Posterior cingulate gyrus (tissue), 11 donors: ENCODE results near the gene ADRA2B.

Experiments used
- DNase-seq, 10 donors: peaks; one replicate each; pipeline versions ENCODE4 v3.0.0 to v3.0.0-alpha.2; 2020 to 2021; ENCODE audit warnings: mixed read lengths in 3 of 10
- intact Hi-C: fragments of 100-400 bp; cut with DNase I; formaldehyde crosslinking; loops from one replicate; pipeline ENCODE4 v1.15.1; 2023

The ADRA2B gene

GRCh38 chr2:96109931-96110511 is 6.3 kb downstream of the ADRA2B start:
- peak in 4 of 10 donors; percentile 3 to 78 (median 45) for DNase-seq
- intact Hi-C loops: loop anchor here (10.0 kb wide), 2 partner anchors 85 to 115 kb away; partner anchors contain the start of gene ANKRD36C

DNA sequence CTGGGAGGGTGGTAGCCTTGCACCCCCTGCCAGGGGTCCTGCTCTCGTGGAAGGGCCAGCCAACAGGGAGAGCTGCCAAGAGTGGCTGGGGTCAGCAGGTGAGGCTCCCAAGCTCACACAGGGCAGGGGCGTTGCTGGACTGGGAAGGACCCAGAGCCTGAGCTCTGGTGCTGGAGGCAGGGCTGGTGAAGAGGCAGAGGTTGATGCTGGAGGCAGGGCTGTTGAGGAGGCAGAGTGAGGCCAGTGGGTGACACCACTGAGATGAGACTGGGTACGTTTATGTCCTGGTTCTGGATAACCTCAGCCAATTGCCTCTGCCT is 7.0 kb downstream of the ADRA2B start:
- peak in 1 of 10 donors; percentile 24 for DNase-seq
- intact Hi-C loops: no loop called here

DNA sequence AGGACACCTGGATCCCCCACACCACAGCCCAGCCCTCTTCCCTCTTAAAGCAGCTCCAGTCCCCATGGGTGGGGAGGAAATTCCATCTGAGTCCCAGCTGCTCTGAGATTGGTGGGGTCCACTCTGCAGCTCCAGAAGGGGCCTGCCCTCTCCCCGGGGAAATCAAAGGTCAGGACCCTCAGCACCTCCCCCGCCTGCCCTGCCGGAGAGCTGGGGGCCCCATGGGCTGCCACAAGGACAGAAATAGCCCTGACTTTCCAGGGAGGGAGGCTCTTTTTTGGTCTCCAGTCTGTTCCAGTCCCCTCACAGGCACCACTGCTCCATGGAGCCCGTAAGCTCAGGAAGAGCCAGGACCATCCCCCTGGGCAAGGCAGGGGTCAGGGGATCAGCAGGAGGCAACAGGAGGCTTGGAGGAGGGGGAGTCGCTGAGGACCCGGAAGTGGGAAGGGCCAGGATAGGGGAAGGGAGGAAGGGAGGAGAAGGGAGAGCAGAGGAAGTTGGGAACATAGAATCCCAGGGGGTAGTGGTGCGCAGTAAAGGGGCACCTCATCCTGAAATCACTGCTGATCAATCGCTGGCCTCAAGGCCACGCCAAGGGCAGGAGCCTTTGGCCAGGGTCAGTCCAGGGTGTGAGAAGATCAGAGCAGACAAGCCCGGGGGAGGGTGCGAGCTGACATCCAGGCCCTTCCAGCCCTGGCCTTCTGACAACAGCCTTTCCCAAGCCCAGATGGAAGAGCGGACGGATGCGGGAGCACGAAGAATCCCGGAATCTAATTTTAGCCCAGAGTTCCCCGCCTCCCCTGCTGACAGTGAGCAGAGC is 7.6 kb downstream of the ADRA2B start:
- peak in 4 of 10 donors; percentile 4 to 75 (median 62) for DNase-seq
- intact Hi-C loops: no loop called here

DNA sequence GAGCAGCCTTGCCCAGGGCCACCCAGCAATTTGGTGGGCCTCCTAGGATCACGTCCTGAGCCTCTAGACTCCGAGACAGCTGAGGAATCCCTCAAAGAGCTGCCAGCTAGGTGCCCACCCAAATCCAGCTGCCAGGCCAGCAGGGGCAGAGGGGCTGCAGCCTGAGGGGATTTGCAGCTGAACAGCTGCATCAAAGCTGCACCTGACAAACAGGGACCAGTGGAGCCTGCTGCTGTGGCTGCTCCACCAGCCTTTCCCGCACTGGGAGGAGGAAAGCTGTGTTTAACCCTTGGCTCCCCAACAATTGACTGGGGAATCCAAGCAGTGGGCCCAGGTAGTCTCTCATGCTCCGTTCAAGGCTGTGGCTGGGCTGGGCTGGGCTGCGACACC is 8.2 kb downstream of the ADRA2B start:
- intact Hi-C loops: no loop called here

DNA sequence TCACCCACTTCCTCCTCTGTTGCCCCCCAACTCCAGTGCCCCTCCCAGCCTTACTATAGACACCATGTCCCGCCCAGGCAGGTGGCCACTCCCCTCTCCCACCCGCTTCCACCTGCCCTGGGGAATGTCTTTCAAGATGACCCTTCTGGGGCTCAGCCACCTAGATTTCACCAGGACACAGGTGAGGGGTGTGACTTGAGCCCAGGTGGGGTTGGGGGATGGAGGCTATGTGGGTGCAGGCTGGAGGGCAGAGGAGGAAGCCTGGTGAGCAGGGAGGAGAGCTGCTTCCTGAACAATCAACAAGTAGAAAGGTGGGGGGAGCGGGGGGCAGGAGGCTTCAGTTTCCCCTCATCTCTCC is 8.7 kb downstream of the ADRA2B start:
- intact Hi-C loops: no loop called here
- DNase-seq: peak in 2 of 10 donors; percentile 3 to 43

More for the DNA sequence above, 8.2 kb downstream of the ADRA2B start:
- DNase-seq: peak in 4 of 10 donors; percentile 4 to 73 (median 31)

DNA sequence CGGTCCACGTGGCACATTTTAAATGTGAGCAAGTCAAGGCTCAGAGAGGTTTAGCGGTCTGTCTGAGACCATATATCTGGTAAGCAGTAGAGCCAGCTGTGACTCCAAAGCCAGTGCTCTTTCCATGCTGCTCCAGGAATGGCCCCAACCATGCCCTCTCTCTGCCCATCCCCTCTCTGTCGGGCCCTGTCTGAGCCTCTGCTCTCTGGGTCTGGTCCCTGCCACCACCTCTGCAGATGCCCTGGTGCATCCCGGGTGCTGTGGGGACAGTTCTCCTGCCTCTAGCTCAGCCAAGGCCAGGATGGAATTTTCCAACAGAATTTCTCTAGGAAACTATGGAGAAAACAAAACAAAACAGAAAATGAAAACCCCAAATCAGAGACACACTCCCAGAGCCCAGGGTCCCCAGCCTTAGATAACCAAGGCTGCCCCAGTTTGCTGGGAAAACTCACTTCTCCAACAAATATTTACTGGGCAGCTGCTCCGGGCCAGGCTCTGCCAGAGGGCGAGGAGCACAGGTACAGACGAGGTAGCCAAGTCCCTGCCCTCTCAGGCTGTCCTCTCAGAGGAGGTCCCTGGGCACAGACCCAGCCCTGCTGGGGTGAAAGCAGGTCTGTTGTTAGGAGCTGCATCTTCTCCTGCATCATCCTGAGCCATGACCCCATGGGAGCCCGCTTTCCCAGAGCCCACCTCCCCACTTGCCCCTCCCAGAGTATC is 9.2 kb downstream of the ADRA2B start:
- DNase-seq: peak in 4 of 10 donors; percentile 5 to 63 (median 45)
- intact Hi-C loops: no loop called here

DNA sequence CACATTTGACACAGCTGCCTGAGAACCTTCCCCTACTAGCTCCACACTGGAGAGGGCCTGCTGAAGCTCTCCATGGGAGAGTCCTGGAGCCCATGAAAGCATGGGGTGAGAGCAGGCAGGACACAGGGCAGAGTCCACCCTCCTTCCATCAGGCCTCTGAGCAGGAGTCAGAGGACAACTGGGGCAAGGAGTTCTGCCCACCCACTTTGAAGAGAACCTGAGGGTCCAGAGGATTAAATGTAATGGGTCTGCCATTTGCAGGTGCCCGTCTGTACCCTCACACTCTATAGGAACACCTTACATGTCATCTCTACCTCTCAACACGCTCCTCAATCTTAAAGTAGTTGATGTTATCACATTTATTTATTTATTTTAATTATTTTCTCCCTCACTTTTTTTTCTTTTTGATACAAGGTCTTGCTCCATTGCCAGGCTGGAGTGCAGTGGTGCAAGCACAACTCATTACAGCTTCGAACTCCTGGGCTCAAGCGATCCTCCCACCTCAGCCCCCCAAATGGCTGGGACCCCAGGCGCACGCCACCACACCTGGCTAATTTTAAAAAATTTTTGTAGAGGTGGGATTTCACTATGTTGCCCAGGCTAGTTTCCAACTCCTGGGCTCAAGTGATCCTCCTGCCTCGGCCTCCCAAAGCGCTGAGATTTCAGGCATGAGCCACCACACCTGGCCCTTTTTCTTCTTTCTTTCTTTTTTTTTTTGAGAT is 10.2 kb downstream of the ADRA2B start:
- intact Hi-C loops: no loop called here
- DNase-seq: peak in 4 of 10 donors; percentile 5 to 66 (median 14)

DNA sequence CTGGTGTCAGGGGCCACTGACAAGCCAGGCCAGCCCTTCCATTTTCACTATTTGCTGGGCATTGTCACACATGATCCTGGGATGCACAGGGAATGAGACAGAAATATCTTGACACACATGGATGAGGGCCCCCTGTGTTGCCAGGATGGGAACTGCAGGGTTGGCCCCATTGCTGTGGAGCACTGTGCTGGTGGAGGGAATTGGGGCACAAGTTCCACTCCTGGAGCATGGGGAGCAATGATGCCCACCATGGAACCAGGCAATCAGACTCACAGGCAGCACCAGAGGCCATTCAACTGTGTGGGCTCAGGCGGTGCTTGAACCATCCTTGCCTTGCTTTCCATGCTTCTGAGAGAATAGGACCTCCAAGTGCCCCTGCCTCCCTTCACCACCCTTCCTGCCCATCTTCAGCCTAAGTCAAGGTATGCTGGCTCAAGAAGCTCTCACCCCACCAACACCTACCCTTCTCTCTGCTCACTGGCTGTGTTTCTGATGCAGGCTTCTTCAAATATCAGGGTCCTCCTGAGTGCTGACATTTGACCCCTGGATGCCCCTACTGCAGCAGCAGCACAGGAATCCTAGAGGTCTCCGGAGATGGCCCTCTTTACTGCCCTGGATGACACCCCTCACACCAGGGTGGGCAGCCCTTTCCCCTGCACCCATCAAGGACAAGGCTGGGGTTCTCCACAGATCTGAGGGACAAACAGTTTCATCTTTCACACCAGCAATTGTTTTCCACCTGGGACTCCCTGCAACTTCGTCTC is 11.0 kb downstream of the ADRA2B start:
- intact Hi-C loops: no loop called here
- peak in 3 of 10 donors; percentile 13 to 42 (median 30) for DNase-seq

DNA sequence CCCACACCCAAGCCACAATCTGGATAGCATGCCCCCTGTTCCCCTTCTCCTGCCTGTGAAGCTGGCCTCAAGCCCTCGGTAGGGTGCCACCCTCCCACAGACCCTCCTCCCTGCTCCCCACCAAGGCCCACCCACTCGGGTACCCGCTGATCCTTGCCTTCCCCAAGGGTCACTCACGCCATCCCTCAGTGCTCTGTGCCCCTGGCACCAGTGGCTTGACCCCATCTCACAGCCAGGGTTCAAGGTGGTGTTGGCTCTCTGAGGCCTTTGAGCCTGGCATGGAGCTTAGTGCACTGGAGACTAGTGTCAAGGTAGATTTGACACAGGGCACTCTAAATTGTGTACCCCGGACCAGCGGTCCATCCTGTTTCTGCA is 11.9 kb downstream of the ADRA2B start:
- intact Hi-C loops: no loop called here
- DNase-seq: peak in 4 of 10 donors; percentile 5 to 52 (median 39)

GRCh38 chr2:96103761-96104486 is 12.4 kb downstream of the ADRA2B start:
- peak in 4 of 10 donors; percentile 4 to 16 (median 10) for DNase-seq
- intact Hi-C loops: no loop called here

- intact Hi-C loops: no loop called here
- DNase-seq: peak in 4 of 10 donors; percentile 6 to 73 (median 70)
Observed at GRCh38 chr2:96103187-96103601, 13.2 kb downstream of the ADRA2B start.

GRCh38 chr2:96102596-96103186 is 13.7 kb downstream of the ADRA2B start:
- peak in 2 of 10 donors; percentile 0 to 8 for DNase-seq
- intact Hi-C loops: no loop called here

DNA sequence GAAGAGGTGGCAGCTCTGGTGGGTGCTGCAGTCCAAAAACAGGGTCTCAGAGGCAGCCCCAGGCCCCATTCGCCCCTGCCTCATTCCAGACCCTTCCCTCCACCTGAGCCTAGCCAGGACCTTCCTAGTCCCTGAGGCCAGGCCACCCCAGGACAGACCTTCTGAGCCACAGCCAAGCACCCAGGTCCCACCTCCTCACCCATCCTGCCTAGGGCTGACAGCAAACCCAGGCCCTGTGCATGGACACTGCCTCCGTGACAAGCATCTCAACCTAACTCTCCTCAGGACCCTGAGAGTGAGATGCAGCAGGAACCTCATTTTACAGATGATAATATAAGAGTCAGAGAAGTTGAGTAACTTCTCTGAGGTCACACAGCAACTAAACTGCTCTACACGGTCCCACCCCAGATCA is 15.5 kb downstream of the ADRA2B start:
- peak in 6 of 10 donors; percentile 2 to 48 (median 24) for DNase-seq
- intact Hi-C loops: no loop called here

DNA sequence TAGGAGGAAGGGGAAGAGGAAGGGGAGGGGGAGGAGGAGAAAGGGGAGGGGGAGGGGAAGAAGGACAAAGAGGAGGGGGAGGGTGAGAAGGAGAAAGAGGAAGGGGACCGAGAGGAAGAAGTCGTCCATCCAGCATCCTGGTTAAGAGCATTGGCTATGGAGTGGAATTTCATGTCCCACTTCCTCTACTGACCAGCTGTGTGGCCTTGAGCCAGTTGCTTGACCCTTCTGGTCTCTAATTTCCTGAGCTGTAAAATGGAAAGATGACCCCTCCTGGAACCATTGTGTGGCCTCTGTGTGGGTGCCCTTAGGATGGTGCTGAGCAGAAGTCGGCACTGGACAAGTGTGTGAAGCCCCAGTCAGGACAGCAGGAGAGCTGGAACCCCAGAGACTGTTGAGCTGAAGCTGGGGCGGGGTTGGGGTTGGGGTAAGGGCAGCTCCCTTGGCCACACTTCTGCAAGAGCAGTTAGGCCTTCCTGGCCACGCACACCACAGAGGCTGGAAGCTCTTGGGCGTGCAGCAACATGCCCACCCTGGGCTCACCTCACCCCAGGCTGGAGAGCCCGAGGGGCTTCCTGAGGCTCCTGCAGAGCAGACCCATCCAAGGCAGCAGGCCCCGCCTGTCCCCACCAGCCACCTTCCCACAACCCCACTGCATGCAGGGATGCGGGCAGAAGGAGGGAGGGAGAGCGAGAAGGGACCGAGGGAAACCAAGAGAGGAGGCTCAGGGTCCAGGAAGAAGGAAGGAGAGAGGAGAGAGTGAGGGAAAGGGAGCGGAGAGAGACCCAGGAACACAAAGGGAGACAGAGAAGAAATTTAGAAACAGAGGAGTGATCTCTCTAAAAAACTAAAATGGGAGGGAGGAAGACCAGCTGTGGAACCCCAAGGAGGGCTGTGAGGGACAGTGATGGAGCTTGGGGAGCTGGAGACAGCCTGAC is 16.2 kb downstream of the ADRA2B start:
- DNase-seq: peak in 3 of 10 donors; percentile 4 to 80 (median 8)
- intact Hi-C loops: no loop called here

DNA sequence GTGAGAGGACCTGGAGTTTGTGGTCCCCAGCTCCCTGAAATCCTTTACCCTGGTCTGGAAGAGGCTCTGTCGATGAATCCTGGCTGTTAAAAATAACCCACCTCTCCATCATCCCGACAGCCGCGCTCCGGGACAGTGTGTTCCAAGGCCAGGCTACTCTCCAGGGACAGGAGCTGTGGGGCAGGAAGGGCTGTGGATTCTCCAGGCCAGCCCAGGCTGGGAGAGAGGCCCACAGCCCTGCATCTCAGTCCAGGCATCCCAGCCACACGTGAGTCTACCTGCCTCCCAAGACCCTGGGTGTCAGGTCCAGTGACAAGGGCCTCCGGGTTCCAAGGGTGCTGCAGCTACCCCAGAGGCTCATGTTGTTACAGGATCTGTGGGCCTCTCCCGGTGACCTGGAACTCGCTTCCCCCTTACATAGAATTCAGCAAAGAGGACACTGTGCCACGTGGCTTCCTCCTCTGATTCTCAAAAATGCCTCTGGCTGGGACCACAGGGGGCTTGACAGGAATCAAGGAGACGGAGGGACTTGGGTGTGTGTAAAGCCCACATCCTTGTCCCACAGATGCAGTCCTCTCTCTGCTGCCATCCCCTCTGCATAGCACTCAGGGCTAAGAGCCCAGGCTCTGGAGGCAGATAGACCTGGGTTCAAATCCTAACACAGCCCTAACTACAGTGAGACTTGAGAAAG is 17.3 kb downstream of the ADRA2B start:
- intact Hi-C loops: no loop called here
- DNase-seq: peak in 3 of 10 donors; percentile 3 to 59 (median 45)

DNA sequence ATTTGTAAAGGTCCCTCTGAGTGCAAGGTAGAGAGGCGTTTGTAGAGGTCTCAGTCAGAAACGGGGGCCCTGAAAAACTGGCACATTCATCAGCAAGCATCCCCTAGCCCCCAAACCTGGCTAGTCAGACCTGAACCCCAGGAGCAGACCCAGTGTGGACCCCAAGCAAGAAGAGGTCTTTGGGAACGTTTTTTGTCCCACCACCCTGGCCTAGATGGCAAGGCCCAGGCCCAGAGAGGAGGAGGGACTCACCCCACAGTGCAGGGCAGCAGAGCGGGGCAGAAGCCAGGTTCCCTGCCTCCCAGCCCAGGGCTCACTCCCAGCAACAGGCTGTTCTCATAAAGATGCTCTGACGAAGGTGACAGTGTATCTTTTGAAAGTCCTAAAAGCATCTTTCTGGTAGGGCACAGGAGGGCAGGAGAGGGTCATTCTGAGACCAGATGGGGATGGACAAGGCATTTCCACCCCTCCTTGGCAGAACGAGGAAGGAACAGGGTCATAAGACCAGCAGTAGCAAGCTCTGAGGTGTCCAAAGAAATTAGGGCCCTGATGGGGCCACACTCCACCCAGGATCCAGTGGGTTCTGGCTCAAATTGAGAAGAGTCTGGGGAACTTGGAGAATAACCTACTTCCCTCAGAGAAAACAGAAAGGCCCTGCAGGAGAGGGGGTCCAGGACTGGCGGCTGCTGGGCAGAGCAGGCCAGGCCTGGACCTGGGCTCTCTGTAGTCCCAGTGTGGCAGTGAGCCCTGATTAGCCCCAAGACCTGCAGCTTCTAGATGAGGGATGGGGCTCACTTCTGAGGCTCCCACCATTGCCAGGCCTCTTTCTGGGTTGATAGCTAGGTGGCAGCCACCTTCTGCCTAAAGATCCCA is 18.2 kb downstream of the ADRA2B start:
- peak in 3 of 10 donors; percentile 5 to 43 (median 19) for DNase-seq
- intact Hi-C loops: no loop called here
